ENCODE measurements around the gene SFTPA2.
"Not testable (repeated sequence)": the region's sequence is repeated elsewhere in the genome, so short reads cannot be mapped to it uniquely, and the experiment has no call there.

Gene SFTPA2

GRCh38 chr10:79556961-79557360 is 3.2 kb downstream of the SFTPA2 start:
- not testable (repeated sequence) for DNase-seq

- DNase-seq, result no peak
These were observed 4.6 kb downstream of the SFTPA2 start for GRCh38 chr10:79555354-79556309.

DNA sequence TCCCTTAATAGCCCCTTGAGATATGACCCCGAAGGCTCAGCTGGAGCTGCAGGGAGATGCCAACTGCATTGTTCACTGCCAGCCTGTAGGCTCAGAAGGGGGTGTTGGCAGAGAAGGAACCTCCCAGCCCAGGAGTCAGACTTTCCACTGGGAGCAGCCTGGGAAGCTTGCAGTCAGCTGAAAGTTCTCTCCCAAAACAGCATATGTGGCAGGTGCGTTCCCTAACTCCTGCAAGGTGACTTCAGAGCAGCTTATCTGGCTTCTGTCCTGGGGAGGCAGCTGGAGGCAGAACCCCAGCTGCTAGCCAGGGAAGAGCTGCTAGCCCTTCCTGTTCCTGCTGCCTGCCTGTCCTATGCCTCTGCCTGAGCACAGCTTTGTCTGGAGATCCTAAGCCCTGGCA is 8.1 kb downstream of the SFTPA2 start:
- DNase-seq, result no peak

GRCh38 chr10:79547973-79548372 is 12.2 kb downstream of the SFTPA2 start:
- no peak for DNase-seq

DNA sequence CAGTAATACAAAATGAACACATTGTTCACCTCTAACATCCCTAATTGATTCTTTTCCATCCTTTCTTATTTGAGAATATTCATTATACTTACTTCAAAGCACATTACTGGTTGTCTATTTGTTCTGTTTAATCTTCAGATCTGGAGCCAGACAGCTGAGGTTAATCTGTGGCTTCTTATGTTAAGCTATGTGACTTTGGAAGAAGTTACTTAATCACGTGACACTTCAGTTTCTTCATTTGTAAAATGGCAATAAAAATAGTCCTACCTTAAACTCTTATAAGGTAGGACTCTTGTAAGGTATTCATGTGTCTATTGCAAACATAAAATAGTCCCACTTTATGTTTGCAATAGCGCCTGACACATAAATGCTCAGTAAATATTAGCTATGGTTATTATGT is 13.1 kb downstream of the SFTPA2 start:
- DNase-seq, result not testable (repeated sequence)

DNA sequence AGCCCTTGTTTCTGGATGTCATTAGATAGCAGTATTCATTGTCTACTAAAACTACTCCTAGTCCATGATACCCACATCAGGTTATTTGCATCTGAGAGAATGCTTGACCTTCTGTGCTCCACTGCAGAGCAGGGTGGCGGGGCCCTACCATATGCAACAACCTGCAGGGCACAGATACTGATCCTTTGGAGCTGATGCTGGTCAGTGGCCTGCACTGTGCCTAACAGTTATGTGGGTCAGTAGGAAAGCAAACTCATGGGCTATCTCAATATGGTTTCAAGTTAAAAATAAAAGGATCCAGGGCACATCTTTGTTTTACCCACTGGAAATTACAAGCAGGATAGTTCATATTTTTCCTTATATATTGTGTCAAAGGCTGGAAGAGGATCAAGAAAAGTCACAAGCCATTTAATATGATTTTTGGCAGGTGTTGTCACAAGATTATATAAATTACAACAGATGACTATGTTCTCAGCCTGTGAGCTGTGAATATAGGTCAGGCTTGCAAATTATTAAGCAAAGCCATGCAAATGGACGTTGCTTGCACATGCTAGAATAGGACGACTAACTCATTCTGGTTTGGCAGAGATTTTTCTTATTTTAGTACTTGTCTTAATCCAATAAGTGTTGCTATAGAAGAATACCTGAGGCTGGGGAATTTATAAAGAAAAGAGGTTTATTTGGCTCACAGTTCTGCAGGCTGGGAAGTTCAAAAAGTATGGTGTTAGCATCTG is 15.1 kb downstream of the SFTPA2 start:
- DNase-seq, result not testable (repeated sequence)

DNA sequence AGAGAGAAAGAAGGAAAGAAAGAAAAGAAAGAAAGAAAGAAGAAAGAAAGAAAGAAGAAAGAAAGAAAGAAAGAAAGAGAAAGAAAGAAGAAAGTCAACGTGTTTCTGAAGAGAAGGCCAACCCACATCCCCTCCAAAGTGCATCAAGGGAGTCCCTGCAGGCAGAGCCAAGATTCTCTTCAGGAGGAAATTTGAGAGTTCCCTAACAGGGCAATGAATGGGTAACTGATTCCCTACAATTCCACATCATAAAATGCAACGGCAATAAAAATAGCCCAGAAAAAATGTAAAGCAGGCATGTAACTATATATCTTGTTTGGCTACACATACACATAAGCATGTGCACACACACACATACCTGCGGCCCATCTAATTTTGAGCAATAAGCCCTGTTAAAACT is 15.8 kb downstream of the SFTPA2 start:
- not testable (repeated sequence) for DNase-seq

- no peak for DNase-seq
These were observed 17.6 kb downstream of the SFTPA2 start for GRCh38 chr10:79542626-79543025.

DNA sequence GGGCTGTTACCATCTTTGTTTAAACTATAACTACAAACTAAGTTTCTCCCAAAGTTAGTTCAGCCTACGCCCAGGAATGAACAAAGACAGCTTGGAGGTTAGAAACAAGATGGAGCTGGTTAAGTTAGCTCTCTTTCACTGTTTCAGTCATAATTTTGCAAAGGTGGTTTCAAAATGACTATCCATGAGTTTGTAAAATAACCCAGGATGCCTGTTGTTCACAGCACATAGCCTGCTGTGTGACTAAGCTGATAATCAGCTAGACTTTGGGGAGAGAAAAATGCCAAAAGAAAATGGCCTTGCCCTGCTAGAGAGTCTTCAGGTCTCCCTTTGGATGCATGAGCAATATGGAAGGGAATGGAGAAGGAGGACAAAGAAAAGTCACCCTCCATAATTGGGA is 19.3 kb downstream of the SFTPA2 start:
- not testable (repeated sequence) for DNase-seq

DNA sequence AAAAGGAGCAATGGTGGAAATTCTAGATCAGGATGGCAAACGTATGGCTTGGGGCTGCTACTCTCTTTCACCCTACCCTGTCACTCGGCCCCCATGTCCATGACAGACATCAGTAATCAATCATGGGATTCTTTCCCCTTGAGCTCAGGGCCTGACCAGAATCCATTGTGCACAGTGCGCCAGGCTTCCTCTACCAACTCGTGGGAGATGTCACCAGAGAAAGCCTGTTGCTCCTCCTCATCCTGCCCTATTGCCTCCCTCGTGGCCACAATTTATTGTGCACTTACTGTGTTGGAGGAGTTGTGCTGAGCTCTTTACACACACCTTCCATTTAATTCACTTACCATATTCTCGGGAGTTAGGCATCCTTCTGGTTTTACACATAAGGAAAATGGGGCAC is 21.9 kb downstream of the SFTPA2 start:
- DNase-seq, result not testable (repeated sequence)

- DNase-seq, result not testable (repeated sequence)
These were observed 26.4 kb downstream of the SFTPA2 start for GRCh38 chr10:79533903-79534175.

GRCh38 chr10:79533142-79533902 is 26.9 kb downstream of the SFTPA2 start:
- not testable (repeated sequence) for DNase-seq

GRCh38 chr10:79528261-79528660 is 31.9 kb downstream of the SFTPA2 start:
- not testable (repeated sequence) for DNase-seq

DNA sequence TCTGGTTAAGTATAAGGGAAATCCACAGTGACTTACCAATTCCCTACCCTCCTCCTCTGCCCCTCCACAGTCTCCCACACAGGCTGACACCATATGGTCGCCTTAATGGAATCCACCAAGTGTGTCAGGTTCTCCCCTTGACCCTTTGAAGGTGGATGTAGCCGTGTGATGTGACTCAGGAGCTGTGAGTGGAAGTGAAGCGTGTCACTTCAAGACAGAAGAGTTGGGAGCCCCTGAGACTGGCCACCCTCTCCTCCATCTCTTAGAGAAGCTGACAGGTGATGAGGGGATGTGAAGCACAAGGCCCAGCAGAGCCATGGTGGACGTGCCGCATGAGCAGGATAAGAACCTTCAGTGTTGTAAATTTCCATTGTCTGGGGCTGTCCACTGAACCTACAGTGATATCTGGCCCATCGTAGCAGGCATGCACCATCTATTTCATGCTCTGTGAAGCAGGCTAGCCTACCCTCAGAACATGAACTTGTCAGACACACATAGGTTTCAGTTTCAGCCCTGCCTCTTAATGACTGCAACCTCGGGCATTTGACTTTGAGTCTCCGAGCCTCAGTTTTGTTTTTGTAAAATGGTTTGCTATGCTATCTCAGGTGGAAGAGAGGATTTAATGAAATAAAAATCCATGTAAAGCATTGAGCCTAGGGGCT is 35.0 kb downstream of the SFTPA2 start:
- not testable (repeated sequence) for DNase-seq

- not testable (repeated sequence) for DNase-seq
These were observed 36.9 kb downstream of the SFTPA2 start for GRCh38 chr10:79523157-79523853.

- not testable (repeated sequence) for DNase-seq
These were observed 37.7 kb downstream of the SFTPA2 start for GRCh38 chr10:79522464-79522863.

DNA sequence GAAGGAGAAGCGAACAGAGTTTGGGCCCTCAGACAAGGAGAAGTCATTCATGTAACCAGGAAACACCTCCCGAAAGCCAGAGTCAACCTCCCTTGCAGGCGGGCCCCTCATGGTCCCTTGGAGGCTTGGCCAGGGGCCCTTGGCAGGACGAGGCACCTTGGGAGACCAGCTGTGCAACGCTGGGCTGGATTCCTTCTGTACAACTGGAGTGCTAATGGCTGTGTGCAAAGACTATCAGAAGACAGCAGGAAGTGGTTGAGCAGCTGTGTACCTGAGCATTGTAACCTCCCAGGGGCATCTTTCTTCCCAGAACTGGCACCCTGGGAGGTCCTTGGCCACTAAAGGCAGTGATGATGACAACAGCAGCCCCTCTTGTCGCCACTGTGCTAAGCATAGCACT is 38.5 kb downstream of the SFTPA2 start:
- DNase-seq, result not testable (repeated sequence)

GRCh38 chr10:79517567-79517966 is 42.6 kb downstream of the SFTPA2 start:
- DNase-seq, result not testable (repeated sequence)

DNA sequence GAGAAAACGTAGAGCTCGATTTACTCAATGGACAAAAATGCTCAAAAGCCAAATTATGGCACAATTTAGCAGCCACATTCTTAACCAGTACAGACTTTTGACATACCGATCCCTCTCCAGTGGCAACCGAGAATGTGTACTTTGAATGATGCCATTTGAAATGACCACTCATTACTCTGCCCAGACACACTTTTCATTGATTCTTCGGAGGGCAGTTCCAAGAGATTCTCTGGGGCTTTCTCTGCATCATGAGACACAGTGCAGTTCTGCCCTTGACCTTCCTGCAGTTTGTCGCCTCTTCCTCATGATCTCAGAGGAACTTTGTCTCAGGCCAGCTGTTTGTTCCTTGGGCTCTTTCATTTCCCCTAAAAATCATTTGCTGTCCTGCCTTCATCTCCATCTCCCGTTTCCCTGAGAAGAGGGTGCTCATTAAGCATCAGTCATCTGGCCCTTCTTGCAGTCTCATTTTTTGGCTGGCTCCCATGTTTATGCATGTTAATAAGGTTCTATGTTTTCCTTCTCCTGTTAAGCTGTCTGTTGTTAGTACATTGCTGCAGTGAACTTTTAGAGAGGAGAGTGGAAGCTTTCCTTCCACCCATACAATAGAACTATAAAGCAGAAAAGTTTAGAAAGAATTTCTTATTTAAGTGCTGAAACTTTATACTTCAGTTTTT is 43.5 kb downstream of the SFTPA2 start:
- not testable (repeated sequence) for DNase-seq

- DNase-seq, result not testable (repeated sequence)
These were observed 48.2 kb downstream of the SFTPA2 start, which contains the start of gene EIF5AL1 for GRCh38 chr10:79511891-79512583. Gene EIF5AL1 (plus strand): TSS chr10:79512533. CDS start chr10:79512650, 117 bp downstream.

Measured in NCI-H1417 treated with DMSO at 0.1 percent for 48 hours (cell line).